Nephron (organoid): Measurements from ENCODE around the gene RSL1D1.

ENCODE experiments used
- H3K27ac Mint-ChIP-seq, 3 experiments: 2 replicates each; pipeline ENCODE4 v1.8.0; 2020; ENCODE audit warnings: mixed read lengths in 3 of 3, mild to moderate bottlenecking in 2 of 3, moderate library complexity in 1 of 3
- H3K27me3 Mint-ChIP-seq: 2 replicates; pipeline ENCODE4 v1.8.0; 2021; ENCODE audit warnings: low read depth, mild to moderate bottlenecking, moderate library complexity, mixed read lengths
- H3K36me3 Mint-ChIP-seq: 2 replicates; pipeline ENCODE4 v1.8.0; 2020; ENCODE audit warnings: low read depth, mixed read lengths
- H3K4me1 Mint-ChIP-seq: 2 replicates; pipeline ENCODE4 v1.8.0; 2020; ENCODE audit warnings: mixed read lengths
- H3K4me3 Mint-ChIP-seq, 3 experiments: 2 replicates each; pipeline ENCODE4 v1.8.0; 2020; ENCODE audit warnings: mild to moderate bottlenecking in 3 of 3, mixed read lengths in 3 of 3, moderate library complexity in 2 of 3
- H3K9me3 Mint-ChIP-seq: 2 replicates; pipeline ENCODE4 v1.8.0; 2020; ENCODE audit warnings: mixed read lengths
- CTCF ChIP-seq, 3 experiments: fragments of 200-600 bp; sonication (generic); IDR thresholded peaks; one replicate each; pipeline ENCODE4 v1.5.0; 2021; ENCODE audit warnings: antibody characterized with exemption in 3 of 3; ENCODE audit not compliant: unreplicated experiment in 3 of 3

The RSL1D1 gene

DNA sequence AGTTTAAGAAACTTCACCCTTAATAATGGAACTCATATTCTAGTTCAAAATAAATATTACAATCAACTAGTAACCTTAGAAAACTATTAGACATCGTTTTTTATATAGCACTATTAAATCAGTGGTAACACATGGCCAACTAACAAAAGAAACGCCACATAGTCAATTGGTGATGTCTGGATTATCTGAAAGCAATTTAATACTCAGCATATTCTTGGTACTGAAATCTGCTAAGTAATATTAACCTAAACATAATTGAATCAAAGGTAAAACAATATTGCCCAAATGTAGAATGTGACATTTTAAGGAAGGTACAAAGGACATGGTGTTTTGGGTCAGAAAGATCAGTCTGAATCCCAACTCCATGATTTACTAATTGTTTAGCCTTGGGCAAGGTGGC is 11.1 kb upstream of the RSL1D1 start:
- H3K27ac Mint-ChIP-seq, result no peak overlapping the region
- TF ChIP-seq CTCF (IDR thresholded peaks at IDR 0.05; ENCODE audit: unreplicated experiment in 3 of 3), result no peak
- peaks cover 2% of the 10 kb centered on the region for H3K4me1 Mint-ChIP-seq
- no peak overlapping the region for H3K4me3 Mint-ChIP-seq
- no peaks in the 10 kb centered on the region for H3K27me3 Mint-ChIP-seq
- no peaks in the 10 kb centered on the region for H3K36me3 Mint-ChIP-seq
- H3K9me3 Mint-ChIP-seq, result no peaks in the 10 kb centered on the region

DNA sequence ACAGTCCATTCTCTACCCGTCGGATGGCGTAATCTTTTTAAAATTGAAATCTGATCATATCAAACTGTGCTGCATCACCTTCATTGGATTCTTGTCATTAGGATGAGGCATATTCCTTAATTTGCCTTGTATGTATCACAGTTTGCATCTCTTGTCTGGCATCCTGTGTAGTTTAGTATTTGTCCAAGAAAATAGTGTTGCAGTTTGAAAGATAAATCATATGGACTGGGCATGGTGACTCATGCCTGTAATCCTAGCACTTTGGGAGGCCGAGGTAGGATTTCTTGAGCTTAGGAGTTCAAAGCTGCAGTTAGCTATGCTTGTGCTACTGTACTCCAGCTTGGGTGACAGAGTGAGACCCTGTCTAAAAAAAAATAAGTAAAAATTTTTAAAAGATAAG is 5.8 kb upstream of the RSL1D1 start:
- H3K36me3 Mint-ChIP-seq, result peaks cover 7% of the 10 kb centered on the region
- no peak overlapping the region for H3K27ac Mint-ChIP-seq
- H3K4me3 Mint-ChIP-seq, result no peak overlapping the region
- peaks cover 15% of the 10 kb centered on the region for H3K4me1 Mint-ChIP-seq
- no peaks in the 10 kb centered on the region for H3K27me3 Mint-ChIP-seq
- no peaks in the 10 kb centered on the region for H3K9me3 Mint-ChIP-seq
- TF ChIP-seq CTCF (IDR thresholded peaks at IDR 0.05; ENCODE audit: unreplicated experiment in 3 of 3), result no peak

DNA sequence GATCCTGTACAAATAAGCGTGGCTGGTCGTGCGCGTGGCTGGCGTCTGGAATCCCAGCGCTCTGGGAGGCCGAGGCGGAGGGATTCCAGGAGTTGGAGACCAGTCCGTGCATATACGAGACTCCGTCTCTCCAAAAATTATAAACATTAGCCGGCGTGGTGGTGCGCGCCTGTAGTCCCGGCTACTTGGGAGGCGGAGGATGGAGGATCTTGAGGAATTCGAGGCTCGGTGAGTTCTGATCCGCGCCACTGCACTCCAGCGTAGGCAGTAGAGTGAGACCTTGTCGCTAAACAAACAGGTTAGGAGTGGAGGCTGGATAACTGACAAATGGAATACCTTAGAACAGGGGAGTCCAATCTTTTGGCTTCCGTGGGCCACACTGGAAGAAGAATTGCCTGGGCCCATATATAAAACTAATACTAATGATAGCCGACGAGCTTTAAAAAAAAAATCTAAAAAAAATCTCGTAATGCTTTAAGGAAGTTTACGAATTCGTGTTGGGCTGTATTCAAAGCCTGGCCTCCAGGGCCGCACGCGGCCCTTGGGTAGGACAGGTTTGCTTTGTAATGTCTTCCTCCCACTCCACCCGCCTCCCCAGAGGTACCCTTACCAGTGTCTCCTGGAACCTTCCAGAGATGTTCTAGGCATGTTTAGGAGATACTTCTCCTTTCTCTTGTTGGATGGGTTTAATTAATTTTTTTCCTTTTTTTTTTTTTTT is 909 bp upstream of the RSL1D1 start:
- TF ChIP-seq CTCF (IDR thresholded peaks at IDR 0.05; ENCODE audit: unreplicated experiment in 3 of 3), result no peak
- Mint-ChIP-seq H3K36me3 (peaks cover 30% of the 10 kb centered on the region), H3K4me3 (peak overlapping the region; percentile 99 to 100 (median 100))

DNA sequence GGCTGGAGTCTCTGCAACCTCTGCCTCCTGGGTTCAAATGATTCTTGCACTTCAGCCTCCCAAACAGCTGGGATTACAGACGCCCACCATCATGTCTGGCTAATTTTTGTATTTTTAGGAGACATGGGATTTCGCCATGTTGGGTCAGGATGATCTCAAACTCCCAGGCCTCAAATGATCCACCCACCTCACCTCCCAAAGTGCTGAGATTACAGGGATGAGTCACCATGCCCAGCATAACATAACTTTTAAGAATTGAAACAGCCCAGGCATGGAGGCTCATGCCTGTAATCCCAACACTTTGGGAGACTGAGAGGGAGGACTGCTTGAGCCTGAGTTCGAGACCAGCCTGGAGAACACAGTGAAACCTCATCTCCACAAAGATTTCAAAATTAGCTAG is 2.5 kb downstream of the RSL1D1 start:
- H3K36me3 Mint-ChIP-seq, result peaks cover 51% of the 10 kb centered on the region

More for the DNA sequence above, 909 bp upstream of the RSL1D1 start:
- Mint-ChIP-seq H3K27me3 (no peaks in the 10 kb centered on the region), H3K27ac (peak overlapping the region; percentile 90 to 98 (median 93)), H3K9me3 (no peaks in the 10 kb centered on the region), H3K4me1 (peaks cover 23% of the 10 kb centered on the region)

GRCh38 chr16:11844499-11844898 is 6.8 kb downstream of the RSL1D1 start:
- no peak for TF ChIP-seq CTCF (IDR thresholded peaks at IDR 0.05; ENCODE audit: unreplicated experiment in 3 of 3)
- Mint-ChIP-seq H3K36me3 (peaks cover 73% of the 10 kb centered on the region), H3K4me1 (no peaks in the 10 kb centered on the region), H3K27ac (no peak overlapping the region), H3K4me3 (no peak overlapping the region), H3K9me3 (no peaks in the 10 kb centered on the region), H3K27me3 (no peaks in the 10 kb centered on the region)

More for the DNA sequence above, 2.5 kb downstream of the RSL1D1 start:
- peaks cover 13% of the 10 kb centered on the region for H3K4me1 Mint-ChIP-seq
- no peak overlapping the region for H3K27ac Mint-ChIP-seq
- H3K27me3 Mint-ChIP-seq, result no peaks in the 10 kb centered on the region
- H3K4me3 Mint-ChIP-seq, result peak overlapping the region; percentile 75 to 85 (median 82)
- no peak for TF ChIP-seq CTCF (IDR thresholded peaks at IDR 0.05; ENCODE audit: unreplicated experiment in 3 of 3)
- H3K9me3 Mint-ChIP-seq, result no peaks in the 10 kb centered on the region

DNA sequence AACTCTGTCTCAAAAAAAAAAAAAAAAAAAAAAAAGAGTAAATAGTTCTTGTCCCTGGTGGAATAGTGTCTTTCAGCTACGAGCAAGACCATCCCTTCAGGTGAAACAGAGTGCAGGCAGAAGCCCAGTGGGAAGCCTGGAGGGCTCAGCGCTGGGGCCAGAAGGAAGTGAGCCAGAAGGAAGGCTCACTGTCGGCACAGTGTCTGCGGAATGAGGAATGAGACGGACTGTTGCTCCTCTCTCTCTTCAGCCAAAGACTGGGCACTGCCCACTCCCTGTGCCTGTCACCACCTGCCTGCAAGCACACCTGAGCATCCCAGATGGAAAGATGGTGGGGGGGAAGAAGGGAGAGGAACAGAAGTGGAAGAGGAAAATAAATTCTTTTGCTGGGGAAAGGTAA is 7.5 kb downstream of the RSL1D1 start:
- H3K36me3 Mint-ChIP-seq, result peaks cover 72% of the 10 kb centered on the region
- no peak overlapping the region for H3K27ac Mint-ChIP-seq
- no peak overlapping the region for H3K4me3 Mint-ChIP-seq
- no peaks in the 10 kb centered on the region for H3K9me3 Mint-ChIP-seq
- H3K27me3 Mint-ChIP-seq, result no peaks in the 10 kb centered on the region
- no peak for TF ChIP-seq CTCF (IDR thresholded peaks at IDR 0.05; ENCODE audit: unreplicated experiment in 3 of 3)
- H3K4me1 Mint-ChIP-seq, result no peaks in the 10 kb centered on the region
